Hepatic stellate cell (primary cell): ENCODE data around the gene SLC16A5.
"Not testable (repeated sequence)": the region's sequence is repeated elsewhere in the genome, so short reads cannot be mapped to it uniquely, and the experiment has no call there.

ENCODE experiments used
- DNase-seq: peaks from one replicate; pipeline ENCODE4 v3.0.0; 2011; ENCODE audit warnings: low spot score

The SLC16A5 gene, protein sequence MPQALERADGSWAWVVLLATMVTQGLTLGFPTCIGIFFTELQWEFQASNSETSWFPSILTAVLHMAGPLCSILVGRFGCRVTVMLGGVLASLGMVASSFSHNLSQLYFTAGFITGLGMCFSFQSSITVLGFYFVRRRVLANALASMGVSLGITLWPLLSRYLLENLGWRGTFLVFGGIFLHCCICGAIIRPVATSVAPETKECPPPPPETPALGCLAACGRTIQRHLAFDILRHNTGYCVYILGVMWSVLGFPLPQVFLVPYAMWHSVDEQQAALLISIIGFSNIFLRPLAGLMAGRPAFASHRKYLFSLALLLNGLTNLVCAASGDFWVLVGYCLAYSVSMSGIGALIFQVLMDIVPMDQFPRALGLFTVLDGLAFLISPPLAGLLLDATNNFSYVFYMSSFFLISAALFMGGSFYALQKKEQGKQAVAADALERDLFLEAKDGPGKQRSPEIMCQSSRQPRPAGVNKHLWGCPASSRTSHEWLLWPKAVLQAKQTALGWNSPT

GRCh38 chr17:75087558-75088453 lies at the start of gene SLC16A5:
Gene SLC16A5, plus strand, starts transcription at chr17:75087954. Its CDS starts 5,683 bp downstream, at chr17:75093637.
- no peak for DNase-seq

GRCh38 chr17:75039238-75039637 lies 48.5 kb upstream of the SLC16A5 start:
- DNase-seq = no peak

DNA sequence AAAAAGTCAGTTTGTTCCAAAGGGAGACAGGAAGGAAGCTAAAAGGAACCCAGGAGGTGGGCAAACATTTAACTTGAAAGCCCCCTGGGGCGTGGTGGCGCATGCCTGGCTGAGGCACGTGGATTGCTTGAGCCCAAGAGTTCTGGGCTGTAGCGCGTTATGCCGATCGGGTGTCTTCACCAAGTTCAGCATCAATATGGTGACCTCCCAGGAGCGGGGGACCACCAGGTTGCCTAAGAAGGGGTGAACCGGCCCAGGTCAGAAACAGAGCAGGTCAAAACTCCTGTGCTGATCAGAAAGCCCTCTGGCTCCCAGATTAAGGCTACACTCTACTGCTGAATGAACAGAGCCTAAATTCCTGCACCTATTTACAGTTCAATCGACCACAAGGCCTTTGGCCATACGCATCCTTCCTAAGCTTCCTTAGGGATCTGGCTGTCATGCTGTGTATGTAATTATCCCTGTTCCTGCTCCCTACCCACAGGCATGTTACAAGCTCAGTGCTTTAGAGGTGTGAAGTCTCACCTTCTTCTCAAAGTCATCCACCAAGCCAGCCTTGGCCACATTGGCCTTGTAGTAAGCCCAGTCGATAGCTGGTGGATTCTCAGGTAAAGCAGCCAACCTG lies 46.0 kb upstream of the SLC16A5 start:
- DNase-seq = no peak

DNA sequence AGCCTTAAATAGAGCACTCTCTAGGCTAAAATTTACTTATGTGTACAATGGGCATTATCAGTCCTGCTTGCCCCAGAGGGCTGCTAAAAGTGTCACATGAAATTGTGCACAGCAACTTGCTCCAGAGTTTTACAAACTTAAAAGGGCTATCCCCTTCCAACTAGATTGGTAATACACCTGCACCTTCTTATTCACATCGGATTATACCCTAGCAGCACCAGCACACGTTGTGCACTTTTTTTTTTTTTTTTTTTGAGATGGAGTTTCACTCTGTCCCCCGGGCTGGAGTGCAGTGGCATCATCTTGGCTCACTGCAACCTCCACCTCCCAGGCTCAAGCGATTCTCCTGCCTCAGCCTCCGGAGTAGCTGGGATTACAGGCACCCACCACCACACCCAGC lies 44.0 kb upstream of the SLC16A5 start:
- DNase-seq = not testable (repeated sequence)

DNA sequence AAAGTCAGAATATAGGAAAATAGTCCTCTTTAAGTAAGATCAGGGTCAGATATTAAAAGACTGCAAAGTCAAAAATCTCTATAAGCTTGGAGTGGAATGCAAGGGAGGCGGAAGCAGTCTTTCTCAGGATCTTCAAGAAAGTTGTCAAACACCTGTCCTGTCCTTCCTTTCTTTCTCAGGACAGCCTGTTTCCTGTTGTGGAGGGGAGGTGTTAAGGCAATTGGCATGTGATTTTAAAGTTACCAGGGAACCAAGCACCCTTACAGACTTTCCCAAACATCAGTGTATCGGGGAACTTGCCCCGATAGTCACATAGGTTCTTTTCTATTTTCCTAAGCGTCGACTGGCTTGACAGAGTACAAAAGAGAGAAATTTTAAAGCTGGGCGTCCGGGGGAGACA lies 43.0 kb upstream of the SLC16A5 start:
- no peak for DNase-seq

GRCh38 chr17:75045946-75046406 lies 41.8 kb upstream of the SLC16A5 start:
- DNase-seq = not testable (repeated sequence)

DNA sequence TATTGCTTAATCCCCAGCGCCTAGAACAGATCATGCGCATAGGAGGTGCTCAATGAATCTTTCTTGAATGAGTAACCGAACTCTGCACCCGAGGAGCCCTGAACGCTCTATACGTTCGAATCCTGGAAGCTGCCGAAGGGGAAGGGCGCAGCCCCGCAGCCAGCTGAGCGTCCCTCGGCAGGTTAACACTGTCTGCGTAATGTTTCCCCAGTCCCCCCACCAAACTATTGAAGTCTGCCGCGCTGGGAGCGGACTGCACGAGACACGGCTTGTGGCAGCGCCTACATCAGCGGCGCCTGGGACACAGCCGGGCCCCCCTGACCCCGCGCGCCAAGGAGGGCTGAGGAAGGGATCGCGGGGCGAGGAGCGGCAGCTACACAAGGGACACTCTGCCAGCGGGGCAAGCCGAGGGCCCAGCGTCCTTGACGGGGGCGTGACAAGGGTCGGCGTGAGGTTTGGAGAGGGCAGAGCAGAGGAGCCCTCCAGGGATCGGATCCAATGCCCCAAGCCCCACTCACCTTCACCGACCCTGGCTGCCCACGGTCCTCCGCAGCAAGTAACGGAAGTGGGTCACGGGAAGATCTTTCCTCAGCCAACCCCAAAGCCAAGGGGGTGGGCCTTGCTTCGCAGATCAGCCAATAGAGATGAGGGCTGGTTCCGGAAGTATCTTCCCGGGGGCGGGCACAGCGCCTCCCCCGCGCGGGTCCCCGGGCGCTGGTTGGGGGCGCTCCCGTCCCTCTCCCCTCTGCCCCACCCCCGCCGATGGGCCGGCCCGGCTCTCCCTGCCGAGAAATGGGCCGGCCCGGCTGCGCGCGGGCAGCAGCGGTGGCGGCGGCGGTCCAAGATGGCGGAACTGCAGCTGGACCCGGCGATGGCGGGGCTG lies 41.1 kb upstream of the SLC16A5 start, which contains the start of the genes ATP5PD and KCTD2:
ATP5PD (minus strand) TSS at position 563 of the 883 bp plus-strand sequence. CDS start 4,319 bp downstream, outside the sequence.
KCTD2 (plus strand) TSS at position 819 of the 883 bp plus-strand sequence; CDS start at position 845, 26 bp downstream.
- DNase-seq = peak; percentile 99

GRCh38 chr17:75047398-75048098 lies 40.2 kb upstream of the SLC16A5 start:
- no peak for DNase-seq

DNA sequence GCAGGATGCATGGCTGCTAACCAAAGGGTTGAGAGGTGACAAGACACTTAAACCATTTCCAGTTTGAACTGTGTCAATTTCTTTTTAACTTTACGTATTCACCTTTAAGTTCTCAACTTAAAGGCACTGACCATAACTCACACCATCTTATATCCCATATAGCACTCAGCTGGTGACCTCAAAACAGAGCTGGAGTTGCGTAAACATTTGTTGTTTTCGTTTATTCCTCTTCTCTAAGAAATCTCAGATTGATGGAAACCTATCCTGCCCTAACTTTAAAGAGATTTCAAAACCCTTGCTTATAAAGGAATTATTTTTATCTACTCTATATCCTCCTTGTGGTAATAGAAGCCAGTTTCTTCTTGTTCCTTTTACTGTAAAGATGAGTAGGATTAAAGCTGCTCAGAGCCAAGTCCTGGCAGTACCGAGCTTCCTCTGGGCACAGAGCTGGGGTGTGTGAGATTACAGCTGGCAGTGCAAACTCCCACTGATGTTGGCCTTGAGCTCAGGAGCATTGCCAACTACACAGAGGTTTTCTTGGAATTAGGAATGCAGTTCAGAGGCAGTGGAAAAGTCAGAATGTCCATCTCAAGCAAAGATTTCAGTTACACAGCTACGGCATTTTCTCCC lies 39.4 kb upstream of the SLC16A5 start:
- no peak for DNase-seq

GRCh38 chr17:75049057-75049456 lies 38.7 kb upstream of the SLC16A5 start:
- no peak for DNase-seq

DNA sequence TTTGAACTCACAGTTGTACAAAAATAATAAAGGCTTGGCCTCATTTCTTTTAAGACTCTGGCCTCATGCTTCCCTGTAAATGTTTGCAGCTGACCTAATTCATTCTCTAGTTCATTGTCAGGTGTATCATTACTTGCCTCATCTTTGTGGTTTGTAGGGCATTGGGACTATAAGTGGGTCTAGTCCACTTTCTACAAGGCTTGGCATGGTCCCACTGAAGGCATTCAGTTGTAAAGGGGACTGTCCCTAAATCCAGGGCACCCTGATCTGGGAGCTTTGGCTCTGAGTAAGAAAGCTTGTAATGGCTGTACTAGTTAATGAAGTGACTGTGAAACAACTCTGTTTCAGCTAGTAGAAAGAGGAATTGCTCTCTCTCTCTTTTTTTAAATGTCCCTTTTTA lies 38.0 kb upstream of the SLC16A5 start:
- DNase-seq = no peak

GRCh38 chr17:75051941-75052340 lies 35.8 kb upstream of the SLC16A5 start:
- DNase-seq = no peak

DNA sequence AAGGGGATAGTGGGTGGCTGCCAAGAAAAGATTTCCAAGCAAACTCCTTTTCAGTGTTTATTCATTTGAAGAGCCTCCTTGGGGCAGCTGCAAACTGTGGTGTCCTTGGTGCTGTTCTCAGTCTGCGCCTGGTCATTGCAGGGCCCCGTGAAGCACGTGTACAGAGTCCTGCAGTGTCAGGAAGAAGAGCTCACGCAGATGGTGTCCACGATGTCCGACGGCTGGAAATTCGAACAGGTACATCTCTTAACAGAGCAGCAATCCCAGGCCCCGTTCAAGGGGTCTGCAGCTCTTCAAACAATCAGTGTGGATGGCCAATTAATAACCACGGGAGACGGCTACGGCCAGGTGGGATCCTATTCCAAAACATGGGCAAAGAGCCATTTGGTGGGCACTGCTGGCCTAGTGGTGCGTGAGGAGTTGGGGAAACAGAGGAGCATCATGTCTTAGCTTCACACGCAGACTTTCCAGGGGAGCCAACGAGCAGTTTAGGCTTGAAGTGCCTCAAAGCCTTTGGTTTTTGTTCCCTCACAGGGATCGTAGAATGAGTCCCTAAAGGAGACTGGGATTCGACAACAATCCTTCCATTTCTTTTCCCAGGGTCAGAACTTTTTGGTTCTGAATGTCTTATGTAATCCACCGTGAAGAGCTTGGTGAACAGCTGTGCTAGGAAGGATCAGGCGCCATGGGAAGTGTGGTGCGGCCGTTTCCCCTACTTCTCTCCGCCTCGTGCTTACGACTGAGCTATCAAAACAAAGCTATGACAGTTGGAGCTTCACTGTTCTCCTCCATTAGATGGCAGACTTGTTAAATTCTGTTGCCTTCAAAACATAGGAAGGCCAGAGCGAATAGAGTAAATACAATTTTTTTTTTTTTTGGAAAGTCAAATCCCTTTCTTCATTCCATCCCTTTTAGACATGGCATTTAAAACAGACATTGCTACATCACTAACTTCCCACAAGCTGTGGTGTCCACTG lies 28.1 kb upstream of the SLC16A5 start:
- DNase-seq = peak; percentile 78

- no peak for DNase-seq
Measured at GRCh38 chr17:75060434-75061054, 27.2 kb upstream of the SLC16A5 start.

DNA sequence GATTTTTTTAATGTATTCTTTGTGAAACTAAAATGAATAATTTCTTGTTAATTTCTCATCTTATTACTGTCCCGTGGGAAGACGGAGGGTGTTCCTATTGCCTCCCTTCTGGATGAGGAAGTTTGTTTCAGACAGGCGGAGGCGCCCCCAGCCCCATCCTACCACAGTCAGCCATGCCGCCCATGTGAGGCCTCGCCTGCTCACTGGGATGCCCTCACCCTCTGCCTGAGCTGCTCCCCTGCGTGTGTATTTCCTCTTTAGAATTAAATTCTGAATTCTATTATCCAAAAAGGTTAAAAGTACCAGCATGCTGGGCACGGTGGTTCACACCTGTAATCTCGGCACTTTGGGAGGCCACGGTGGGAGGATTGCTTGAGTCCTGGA lies 26.7 kb upstream of the SLC16A5 start:
- DNase-seq = no peak

- DNase-seq = no peak
Measured at GRCh38 chr17:75061618-75062017, 26.1 kb upstream of the SLC16A5 start.

- DNase-seq = no peak
Measured at GRCh38 chr17:75063201-75063600, 24.6 kb upstream of the SLC16A5 start.

DNA sequence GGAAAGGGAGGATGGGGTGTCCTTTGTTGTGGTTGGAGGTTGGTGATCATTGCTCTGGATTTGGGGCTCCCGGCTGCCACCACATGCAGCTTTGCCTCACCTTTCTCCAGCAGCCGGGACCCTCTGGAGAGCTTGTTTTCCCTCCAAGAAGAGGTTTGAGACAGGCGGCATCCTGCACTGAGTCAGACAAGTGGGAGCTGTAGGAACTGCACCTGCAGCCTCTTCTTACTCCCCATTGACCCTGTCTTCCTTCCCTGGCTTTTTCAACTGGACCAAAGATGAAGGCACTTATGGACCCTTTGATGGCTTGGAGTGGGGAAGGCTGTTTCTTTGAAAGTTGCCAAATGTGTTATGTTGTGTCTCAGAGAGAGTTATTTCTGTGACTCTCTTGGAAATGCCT lies 24.1 kb upstream of the SLC16A5 start:
- DNase-seq = no peak
